B cell (primary cell): ENCODE measurements around the gene PCGF2. TPM values are rescaled to one million over a fixed set of nuclear protein-coding genes. Genes with fewer than 3 reads are reported as not detected.

Experiments
- ATAC-seq: fragments of 200-7000 bp; cut with Tn5 transposase; one replicate; pipeline ENCODE4 v1.10.0; 2021; ENCODE audit warnings: low read depth, mild to moderate bottlenecking, moderate number of reproducible peaks, moderate library complexity
- CTCF ChIA-PET: fragments of 350-600 bp; sonication (Branson Sonifier 250); formaldehyde crosslinking; loops from one replicate; lab custom pipeline; 2021; ENCODE audit warnings: antibody characterized with exemption, inconsistent platforms; lab: Charles Lee
- POLR2A ChIA-PET: fragments of 350-600 bp; sonication (Branson Sonifier 250); formaldehyde crosslinking; loops from one replicate; lab custom pipeline; 2021; ENCODE audit warnings: antibody characterized with exemption; lab: Charles Lee
- DNase-seq: peaks from one replicate; pipeline ENCODE4 v3.0.0; 2013
- H2AFZ ChIP-seq: 2 replicates; pipeline ENCODE4 v1.6.1; 2012; ENCODE audit warnings: mild to moderate bottlenecking, low read depth, low read length; ENCODE audit not compliant: insufficient read depth, poor library complexity, severe bottlenecking
- H3K27ac ChIP-seq, 2 donors: 1 replicate in 1 of 2; 2 replicates in 1 of 2; pipeline ENCODE4 v1.5.1; 2012 to 2013; ENCODE audit warnings: low read length in 2 of 2, mild to moderate bottlenecking in 2 of 2, moderate library complexity in 1 of 2
- H3K27me3 ChIP-seq, 4 experiments: fragments of 200-600 bp in 1 of 4; sonication (generic) in 1 of 4; replicated peaks in 1 of 4; 1 replicate in 2 of 4; 2 replicates in 2 of 4; pipeline versions ENCODE4 v1.6.1 to v1.7.0; 2013 to 2016; ENCODE audit warnings: low read length in 3 of 4, mild to moderate bottlenecking in 2 of 4, mixed read lengths in 1 of 4, moderate library complexity in 1 of 4; ENCODE audit not compliant: insufficient read depth in 4 of 4, control insufficient read depth in 3 of 4; ENCODE audit errors: control extremely low read depth in 1 of 4
- H3K36me3 ChIP-seq, 2 experiments: replicated peaks in 1 of 2; 1 replicate in 1 of 2; 2 replicates in 1 of 2; pipeline versions ENCODE4 v1.6.1 to v1.7.1; 2013; ENCODE audit warnings: low read length in 1 of 2; ENCODE audit not compliant: insufficient read depth in 2 of 2, control insufficient read depth in 1 of 2; ENCODE audit errors: control extremely low read depth in 1 of 2, extremely low read depth in 1 of 2
- H3K4me1 ChIP-seq, 2 donors: fragments of 200-600 bp in 1 of 2; sonication (generic) in 1 of 2; 1 replicate in 1 of 2; 2 replicates in 1 of 2; pipeline versions ENCODE4 v1.5.1 to v1.6.1; 2013 to 2017; ENCODE audit warnings: low read length in 2 of 2; ENCODE audit not compliant: control insufficient read depth in 2 of 2, insufficient read depth in 2 of 2
- H3K4me2 ChIP-seq: replicated peaks from 2 replicates; pipeline ENCODE3; 2012; ENCODE audit warnings: mild to moderate bottlenecking, low read depth, low read length; ENCODE audit not compliant: poor library complexity, severe bottlenecking
- H3K4me3 ChIP-seq, 5 experiments: fragments of 200-600 bp in 1 of 5; sonication (generic) in 1 of 5; 1 replicate in 3 of 5; 2 replicates in 2 of 5; pipeline versions ENCODE4 v1.5.1 to v1.7.0; 2011 to 2016; ENCODE audit warnings: low read length in 4 of 5, mild to moderate bottlenecking in 4 of 5, low read depth in 2 of 5, control low read depth in 1 of 5, moderate library complexity in 1 of 5; ENCODE audit not compliant: insufficient read depth in 1 of 5; ENCODE audit errors: control extremely low read depth in 1 of 5, extremely low read depth in 1 of 5
- H3K79me2 ChIP-seq: fragments of 200-600 bp; sonication (generic); one replicate; pipeline ENCODE4 v1.6.0; 2016; ENCODE audit warnings: low read length; ENCODE audit not compliant: control insufficient read depth, insufficient read depth
- H3K9ac ChIP-seq: fragments of 200-600 bp; sonication (generic); 2 replicates; pipeline ENCODE4 v1.6.1; 2017; ENCODE audit warnings: mild to moderate bottlenecking, low read length, moderate library complexity
- H3K9me3 ChIP-seq, 3 donors: one replicate each; pipeline versions ENCODE4 v1.6.1 to v1.7.1; 2013; ENCODE audit warnings: low read length in 2 of 3; ENCODE audit not compliant: control insufficient read depth in 2 of 3, insufficient read depth in 1 of 3; ENCODE audit errors: control extremely low read depth in 1 of 3
- H4K20me1 ChIP-seq: 2 replicates; pipeline ENCODE4 v1.6.0; 2012; ENCODE audit warnings: mild to moderate bottlenecking, low read length; ENCODE audit not compliant: insufficient read depth, control insufficient read depth, poor library complexity, severe bottlenecking
- H3K27ac Mint-ChIP-seq: one replicate; pipeline ENCODE4 v1.8.0; 2021; ENCODE audit warnings: mixed read lengths
- H3K27me3 Mint-ChIP-seq: one replicate; pipeline ENCODE4 v1.8.0; 2021; ENCODE audit warnings: mixed read lengths
- H3K4me1 Mint-ChIP-seq: one replicate; pipeline ENCODE4 v1.8.0; 2021; ENCODE audit warnings: mixed read lengths
- H3K4me3 Mint-ChIP-seq: one replicate; pipeline ENCODE4 v1.8.0; 2021; ENCODE audit warnings: mixed read lengths
- H3K9me3 Mint-ChIP-seq: one replicate; pipeline ENCODE4 v1.8.0; 2022; ENCODE audit warnings: mixed read lengths; ENCODE audit not compliant: insufficient read depth
- CTCF ChIP-seq: fragments of 200-600 bp; IDR thresholded peaks from one replicate; pipeline ENCODE4 v1.8.0; 2022; ENCODE audit warnings: antibody characterized with exemption, mild to moderate bottlenecking
- EZH2 ChIP-seq: IDR thresholded peaks from 2 replicates; pipeline ENCODE4 v1.6.1; 2012; ENCODE audit warnings: borderline replicate concordance, low read depth, mild to moderate bottlenecking, moderate library complexity, low read length; ENCODE audit not compliant: insufficient read depth, poor library complexity, severe bottlenecking
- WGBS: methylation state at CpG from one replicate; pipeline ENCODE4 v1.1.5; 2013; ENCODE audit warnings: missing lambda C conversion rate; ENCODE audit not compliant: insufficient coverage; 5-methylcytosine and 5-hydroxymethylcytosine counted together
- intact Hi-C: fragments of 100-400 bp; cut with micrococcal nuclease; formaldehyde crosslinking; loops from one replicate; pipeline ENCODE4 v1.10.0; 2022
- polyA plus RNA-seq: library from polyadenylated mRNA; depleted of rRNA; stranded (reverse); fragments of >200 nt; gene quantifications from 2 replicates; pipeline ENCODE4 v1.2.3, GENCODE V29; 2012
- total RNA-seq, 2 donors: library from RNA; stranded (reverse); fragments of 120-200 nt in 1 of 2; gene quantifications; 1 replicate in 1 of 2; 2 replicates in 1 of 2; pipeline versions ENCODE4 v1.2.3 to v1.2.4, GENCODE V29; 2013 to 2022

Gene PCGF2
- total and polyA plus RNA-seq, 2 donors (not counting 1 experiment from before 2014, with no cell fraction given), result 0.04 TPM; not detected in 1

DNA sequence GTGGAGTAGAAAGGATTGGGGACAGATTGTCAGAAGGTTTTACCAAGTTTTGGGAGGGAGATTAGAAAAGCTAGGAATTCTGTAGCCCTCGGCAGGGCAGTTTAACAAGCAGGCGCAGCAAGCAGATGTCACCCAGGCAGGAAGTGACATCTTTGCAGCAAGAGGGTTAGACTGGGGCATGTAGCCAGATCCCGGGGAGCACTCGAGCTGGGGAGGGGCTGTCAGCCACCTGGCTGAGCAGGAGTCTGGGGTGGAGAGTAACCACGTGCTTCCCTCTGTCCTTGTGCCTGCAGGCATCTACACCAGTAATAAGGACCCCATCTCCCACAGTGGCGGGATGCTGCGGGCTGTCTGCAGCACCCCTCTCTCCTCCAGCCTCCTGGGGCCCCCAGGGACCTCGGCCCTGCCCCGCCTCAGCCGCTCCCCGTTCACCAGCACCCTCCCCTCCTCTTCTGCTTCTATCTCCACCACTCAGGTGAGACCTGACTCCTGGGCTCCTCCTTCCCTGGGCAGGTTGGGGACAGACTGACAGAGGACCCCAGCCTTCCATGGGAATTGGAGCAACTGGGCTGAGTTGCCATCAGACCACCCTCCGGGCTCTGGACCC lies 30.9 kb downstream of the PCGF2 start:
- H4K20me1 ChIP-seq, result peaks cover 28% of the 10 kb centered on the region
- peaks cover 12% of the 10 kb centered on the region for H3K4me1 Mint-ChIP-seq
- no peak for ATAC-seq
- intact Hi-C loops, result no loop called here
- DNase-seq, result no peak
- 100% methylated on average over 11 of the region's 12 CpGs for WGBS
- POLR2A ChIA-PET, result interaction anchor here (0.6 kb wide), 1 partner anchor 18 kb away, joined by 5 read pairs; no protein-coding TSS in a partner anchor
- H3K4me2 ChIP-seq, result no peak overlapping the region
- no peak for TF ChIP-seq CTCF
- TF ChIP-seq EZH2, result no peak
- H3K27ac Mint-ChIP-seq, result no peak overlapping the region
- H3K4me3 ChIP-seq, result no peak overlapping the region
- H3K4me1 ChIP-seq, result peaks cover 0 to 4% of the 10 kb centered on the region in 2 donors
- H3K79me2 ChIP-seq, result no peaks in the 10 kb centered on the region
- peaks cover 3 to 88% of the 10 kb centered on the region in 2 experiments for H3K36me3 ChIP-seq
- no peaks in the 10 kb centered on the region for H3K27me3 Mint-ChIP-seq
- no peaks in the 10 kb centered on the region for H3K9me3 Mint-ChIP-seq
- no peak overlapping the region for H3K9ac ChIP-seq
- no peak overlapping the region for H3K27ac ChIP-seq
- CTCF ChIA-PET, result interaction anchor here (1.5 to 2.6 kb wide), 3 partner anchors 11 to 50 kb away, joined by 5 to 11 read pairs (median 6); no protein-coding TSS in a partner anchor
- H2AFZ ChIP-seq, result no peak overlapping the region
- H3K27me3 ChIP-seq, result no peaks in the 10 kb centered on the region
- no peaks in the 10 kb centered on the region for H3K9me3 ChIP-seq
- no peak overlapping the region for H3K4me3 Mint-ChIP-seq

- Mint-ChIP-seq H3K4me1 (peaks cover 12% of the 10 kb centered on the region), H3K27ac (no peak overlapping the region), H3K9me3 (no peaks in the 10 kb centered on the region), H3K4me3 (no peak overlapping the region), H3K27me3 (no peaks in the 10 kb centered on the region)
- H3K9ac ChIP-seq, result no peak overlapping the region
- no peak for TF ChIP-seq EZH2
- TF ChIP-seq CTCF, result no peak
- H3K27ac ChIP-seq, result no peak overlapping the region
- peaks cover 3 to 90% of the 10 kb centered on the region in 2 experiments for H3K36me3 ChIP-seq
- H3K9me3 ChIP-seq, result no peaks in the 10 kb centered on the region
- DNase-seq (no peak), ATAC-seq (no peak)
- CTCF ChIA-PET, result interaction anchor here (0.7 to 2.6 kb wide), 4 partner anchors 12 to 49 kb away, joined by 3 to 11 read pairs (median 6); no protein-coding TSS in a partner anchor
- H3K4me2 ChIP-seq, result no peak overlapping the region
- intact Hi-C loops, result no loop called here
- no peaks in the 10 kb centered on the region for H3K27me3 ChIP-seq
- H2AFZ ChIP-seq, result no peak overlapping the region
- peaks cover 28% of the 10 kb centered on the region for H4K20me1 ChIP-seq
- no peaks in the 10 kb centered on the region for H3K4me1 ChIP-seq
- whole genome bisulfite sequencing, result 95% methylated on average over 18 of the region's 18 CpGs
- H3K79me2 ChIP-seq, result no peaks in the 10 kb centered on the region
- POLR2A ChIA-PET, result interaction anchor here (1.7 kb wide), 1 partner anchor 12 kb away, joined by 4 read pairs; no protein-coding TSS in a partner anchor
- H3K4me3 ChIP-seq, result no peak overlapping the region
Measured at GRCh38 chr17:38716368-38717005, 31.6 kb downstream of the PCGF2 start.
